Endothelial cell of umbilical vein (primary cell): ENCODE data around the gene PTTG1IP.

Experiments
- POLR2AphosphoS5 ChIP-seq: IDR thresholded peaks from 2 replicates; pipeline ENCODE4 v1.6.1; 2012; ENCODE audit warnings: low read depth, mild to moderate bottlenecking, control low read depth, low read length, moderate library complexity; ENCODE audit not compliant: insufficient read depth
- TF ChIP-seq, protein P1 (sequence below), 2 donors: IDR thresholded peaks; 1 replicate in 1 of 2; 2 replicates in 1 of 2; pipeline ENCODE4 v1.5.1; 2011; ENCODE audit warnings: low read length in 2 of 2, mild to moderate bottlenecking in 2 of 2, moderate library complexity in 2 of 2, control low read depth in 1 of 2, inconsistent platforms in 1 of 2, low read depth in 1 of 2; ENCODE audit not compliant: insufficient read depth in 1 of 2; ENCODE audit errors: extremely low read depth in 1 of 2

- no peak for TF ChIP-seq POLR2AphosphoS5
- TF ChIP-seq, protein P1, sequence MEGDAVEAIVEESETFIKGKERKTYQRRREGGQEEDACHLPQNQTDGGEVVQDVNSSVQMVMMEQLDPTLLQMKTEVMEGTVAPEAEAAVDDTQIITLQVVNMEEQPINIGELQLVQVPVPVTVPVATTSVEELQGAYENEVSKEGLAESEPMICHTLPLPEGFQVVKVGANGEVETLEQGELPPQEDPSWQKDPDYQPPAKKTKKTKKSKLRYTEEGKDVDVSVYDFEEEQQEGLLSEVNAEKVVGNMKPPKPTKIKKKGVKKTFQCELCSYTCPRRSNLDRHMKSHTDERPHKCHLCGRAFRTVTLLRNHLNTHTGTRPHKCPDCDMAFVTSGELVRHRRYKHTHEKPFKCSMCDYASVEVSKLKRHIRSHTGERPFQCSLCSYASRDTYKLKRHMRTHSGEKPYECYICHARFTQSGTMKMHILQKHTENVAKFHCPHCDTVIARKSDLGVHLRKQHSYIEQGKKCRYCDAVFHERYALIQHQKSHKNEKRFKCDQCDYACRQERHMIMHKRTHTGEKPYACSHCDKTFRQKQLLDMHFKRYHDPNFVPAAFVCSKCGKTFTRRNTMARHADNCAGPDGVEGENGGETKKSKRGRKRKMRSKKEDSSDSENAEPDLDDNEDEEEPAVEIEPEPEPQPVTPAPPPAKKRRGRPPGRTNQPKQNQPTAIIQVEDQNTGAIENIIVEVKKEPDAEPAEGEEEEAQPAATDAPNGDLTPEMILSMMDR (IDR thresholded peaks at IDR 0.05; ENCODE audit: extremely low read depth in 1 of 2, insufficient read depth in 1 of 2, low read depth in 1 of 2, low read length in 2 of 2): no peak
These were observed 25.6 kb upstream of the PTTG1IP start for GRCh38 chr21:44898851-44899767.
